ENCODE results near the gene LDLRAP1. TPM values are rescaled to one million over a fixed set of nuclear protein-coding genes. Genes with fewer than 3 reads are reported as not detected.
"Not testable (repeated sequence)": the region's sequence is repeated elsewhere in the genome, so short reads cannot be mapped to it uniquely, and the experiment has no call there.

LDLRAP1 gene
- polyA plus RNA-seq, 1 donor from 2014 or later: 0.22 TPM

DNA sequence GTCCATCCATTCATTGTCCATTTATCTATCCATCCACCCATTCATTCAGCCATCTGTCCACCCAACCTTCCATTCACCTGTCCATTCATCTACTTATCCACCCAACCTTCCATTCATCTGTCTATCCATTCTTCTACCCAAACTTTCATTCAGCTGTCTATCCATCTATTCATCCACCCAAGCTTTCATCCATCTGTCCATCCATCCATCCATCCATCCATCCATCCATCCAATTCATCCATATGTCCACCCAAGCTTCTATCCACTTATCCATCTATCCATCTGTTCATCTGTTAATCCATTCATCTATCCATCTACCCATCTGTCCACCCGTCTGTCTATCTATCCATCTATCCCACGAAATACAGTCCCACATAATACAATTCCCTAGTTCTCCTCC is 51.6 kb downstream of the LDLRAP1 start (continued):
- TF ChIP-seq MXI1 (conservative IDR thresholded peaks at IDR 0.05; ENCODE audit: poor library complexity, severe bottlenecking): no peak

- not testable (repeated sequence) for H3K27ac ChIP-seq (ENCODE audit: low read length); H3K9ac ChIP-seq (ENCODE audit: low read length); H3F3A ChIP-seq (ENCODE audit: insufficient read depth, low read length, poor library complexity, severe bottlenecking); H4K20me1 ChIP-seq (ENCODE audit: insufficient read depth); H3K9me2 ChIP-seq (ENCODE audit: insufficient read depth, low read length); H3K27me3 ChIP-seq (ENCODE audit: insufficient read depth, low read depth, low read length); H3K4me3 ChIP-seq (ENCODE audit: low read length); H3K36me3 ChIP-seq (ENCODE audit: insufficient read depth, low read length); H2AFZ ChIP-seq (ENCODE audit: low read depth, low read length); H3K9me3 ChIP-seq (ENCODE audit: low read length); H3K4me2 ChIP-seq (ENCODE audit: low read length); H3K79me2 ChIP-seq (replicated peaks; ENCODE audit: insufficient read depth, low read length)
Measured at GRCh38 chr1:25596641-25597040, 53.2 kb downstream of the LDLRAP1 start.

GRCh38 chr1:25598879-25599278 is 55.5 kb downstream of the LDLRAP1 start:
- no peaks in the 10 kb centered on the region for H3K36me3 ChIP-seq (ENCODE audit: insufficient read depth, low read length)
- no peaks in the 10 kb centered on the region for H3K79me2 ChIP-seq (replicated peaks; ENCODE audit: insufficient read depth, low read length)
- no peak overlapping the region for H3K27ac ChIP-seq (ENCODE audit: low read length)
- no peak overlapping the region for H2AFZ ChIP-seq (ENCODE audit: low read depth, low read length)
- no peaks in the 10 kb centered on the region for H3K27me3 ChIP-seq (ENCODE audit: insufficient read depth, low read depth, low read length)
- H3K9me3 ChIP-seq (ENCODE audit: low read length): peaks cover 3% of the 10 kb centered on the region
- H3K9me2 ChIP-seq (ENCODE audit: insufficient read depth, low read length): no peaks in the 10 kb centered on the region
- no peak overlapping the region for H3K4me3 ChIP-seq (ENCODE audit: low read length)
- TF ChIP-seq RAD21 (conservative IDR thresholded peaks at IDR 0.05) (no peak), EZH2 (IDR thresholded peaks at IDR 0.05; ENCODE audit: borderline replicate concordance, insufficient read depth, low read length, poor library complexity, severe bottlenecking) (no peak), SMC3 (conservative IDR thresholded peaks at IDR 0.05; ENCODE audit: poor library complexity) (no peak)
- TF ChIP-seq, protein P1, sequence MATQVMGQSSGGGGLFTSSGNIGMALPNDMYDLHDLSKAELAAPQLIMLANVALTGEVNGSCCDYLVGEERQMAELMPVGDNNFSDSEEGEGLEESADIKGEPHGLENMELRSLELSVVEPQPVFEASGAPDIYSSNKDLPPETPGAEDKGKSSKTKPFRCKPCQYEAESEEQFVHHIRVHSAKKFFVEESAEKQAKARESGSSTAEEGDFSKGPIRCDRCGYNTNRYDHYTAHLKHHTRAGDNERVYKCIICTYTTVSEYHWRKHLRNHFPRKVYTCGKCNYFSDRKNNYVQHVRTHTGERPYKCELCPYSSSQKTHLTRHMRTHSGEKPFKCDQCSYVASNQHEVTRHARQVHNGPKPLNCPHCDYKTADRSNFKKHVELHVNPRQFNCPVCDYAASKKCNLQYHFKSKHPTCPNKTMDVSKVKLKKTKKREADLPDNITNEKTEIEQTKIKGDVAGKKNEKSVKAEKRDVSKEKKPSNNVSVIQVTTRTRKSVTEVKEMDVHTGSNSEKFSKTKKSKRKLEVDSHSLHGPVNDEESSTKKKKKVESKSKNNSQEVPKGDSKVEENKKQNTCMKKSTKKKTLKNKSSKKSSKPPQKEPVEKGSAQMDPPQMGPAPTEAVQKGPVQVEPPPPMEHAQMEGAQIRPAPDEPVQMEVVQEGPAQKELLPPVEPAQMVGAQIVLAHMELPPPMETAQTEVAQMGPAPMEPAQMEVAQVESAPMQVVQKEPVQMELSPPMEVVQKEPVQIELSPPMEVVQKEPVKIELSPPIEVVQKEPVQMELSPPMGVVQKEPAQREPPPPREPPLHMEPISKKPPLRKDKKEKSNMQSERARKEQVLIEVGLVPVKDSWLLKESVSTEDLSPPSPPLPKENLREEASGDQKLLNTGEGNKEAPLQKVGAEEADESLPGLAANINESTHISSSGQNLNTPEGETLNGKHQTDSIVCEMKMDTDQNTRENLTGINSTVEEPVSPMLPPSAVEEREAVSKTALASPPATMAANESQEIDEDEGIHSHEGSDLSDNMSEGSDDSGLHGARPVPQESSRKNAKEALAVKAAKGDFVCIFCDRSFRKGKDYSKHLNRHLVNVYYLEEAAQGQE (IDR thresholded peaks at IDR 0.05; ENCODE audit: borderline replicate concordance): no peak
- H3K9ac ChIP-seq (ENCODE audit: low read length): no peak overlapping the region
- no peaks in the 10 kb centered on the region for H4K20me1 ChIP-seq (ENCODE audit: insufficient read depth)
- no peak overlapping the region for H3K4me2 ChIP-seq (ENCODE audit: low read length)
- H3F3A ChIP-seq (ENCODE audit: insufficient read depth, low read length, poor library complexity, severe bottlenecking): no peaks in the 10 kb centered on the region

- H2AFZ ChIP-seq (ENCODE audit: low read depth, low read length): no peak overlapping the region
- H3K79me2 ChIP-seq (replicated peaks; ENCODE audit: insufficient read depth, low read length): no peaks in the 10 kb centered on the region
- H3K36me3 ChIP-seq (ENCODE audit: insufficient read depth, low read length): no peaks in the 10 kb centered on the region
- peaks cover 3% of the 10 kb centered on the region for H3K9me3 ChIP-seq (ENCODE audit: low read length)
- no peak for TF ChIP-seq RAD21 (conservative IDR thresholded peaks at IDR 0.05)
- TF ChIP-seq POLR2AphosphoS5 (IDR thresholded peaks at IDR 0.05): no peak
- TF ChIP-seq EP300 (conservative IDR thresholded peaks at IDR 0.05; ENCODE audit: poor library complexity, severe bottlenecking): no peak
- TF ChIP-seq, protein P2, sequence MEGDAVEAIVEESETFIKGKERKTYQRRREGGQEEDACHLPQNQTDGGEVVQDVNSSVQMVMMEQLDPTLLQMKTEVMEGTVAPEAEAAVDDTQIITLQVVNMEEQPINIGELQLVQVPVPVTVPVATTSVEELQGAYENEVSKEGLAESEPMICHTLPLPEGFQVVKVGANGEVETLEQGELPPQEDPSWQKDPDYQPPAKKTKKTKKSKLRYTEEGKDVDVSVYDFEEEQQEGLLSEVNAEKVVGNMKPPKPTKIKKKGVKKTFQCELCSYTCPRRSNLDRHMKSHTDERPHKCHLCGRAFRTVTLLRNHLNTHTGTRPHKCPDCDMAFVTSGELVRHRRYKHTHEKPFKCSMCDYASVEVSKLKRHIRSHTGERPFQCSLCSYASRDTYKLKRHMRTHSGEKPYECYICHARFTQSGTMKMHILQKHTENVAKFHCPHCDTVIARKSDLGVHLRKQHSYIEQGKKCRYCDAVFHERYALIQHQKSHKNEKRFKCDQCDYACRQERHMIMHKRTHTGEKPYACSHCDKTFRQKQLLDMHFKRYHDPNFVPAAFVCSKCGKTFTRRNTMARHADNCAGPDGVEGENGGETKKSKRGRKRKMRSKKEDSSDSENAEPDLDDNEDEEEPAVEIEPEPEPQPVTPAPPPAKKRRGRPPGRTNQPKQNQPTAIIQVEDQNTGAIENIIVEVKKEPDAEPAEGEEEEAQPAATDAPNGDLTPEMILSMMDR (IDR thresholded peaks at IDR 0.05; ENCODE audit: poor library complexity, severe bottlenecking): no peak
- TF ChIP-seq SMC3 (conservative IDR thresholded peaks at IDR 0.05; ENCODE audit: poor library complexity): no peak
- TF ChIP-seq TAF1 (IDR thresholded peaks at IDR 0.05; ENCODE audit: low read depth): no peak
- TF ChIP-seq MXI1 (conservative IDR thresholded peaks at IDR 0.05; ENCODE audit: poor library complexity, severe bottlenecking): no peak
- TF ChIP-seq, protein P1 (IDR thresholded peaks at IDR 0.05; ENCODE audit: borderline replicate concordance): no peak
- no peak for TF ChIP-seq EZH2 (IDR thresholded peaks at IDR 0.05; ENCODE audit: borderline replicate concordance, insufficient read depth, low read length, poor library complexity, severe bottlenecking)
- H4K20me1 ChIP-seq (ENCODE audit: insufficient read depth): no peaks in the 10 kb centered on the region
- H3K4me3 ChIP-seq (ENCODE audit: low read length): no peak overlapping the region
- no peaks in the 10 kb centered on the region for H3K27me3 ChIP-seq (ENCODE audit: insufficient read depth, low read depth, low read length)
- H3K9ac ChIP-seq (ENCODE audit: low read length): no peak overlapping the region
- H3K27ac ChIP-seq (ENCODE audit: low read length): no peak overlapping the region
- H3K4me2 ChIP-seq (ENCODE audit: low read length): no peak overlapping the region
- H3K9me2 ChIP-seq (ENCODE audit: insufficient read depth, low read length): no peaks in the 10 kb centered on the region
- no peaks in the 10 kb centered on the region for H3F3A ChIP-seq (ENCODE audit: insufficient read depth, low read length, poor library complexity, severe bottlenecking)
Measured at GRCh38 chr1:25599969-25600610, 56.7 kb downstream of the LDLRAP1 start.
